T-cell (primary cell): ENCODE results near the gene MIPOL1. TPM values are rescaled to one million over a fixed set of nuclear protein-coding genes. Genes with fewer than 3 reads are reported as not detected.

Source experiments
- ATAC-seq, 4 experiments: fragments of 200-7000 bp in 3 of 4; fragments of 150-1000 bp in 1 of 4; cut with Tn5 transposase; replicated peaks in 1 of 4; 1 replicate in 3 of 4; 2 replicates in 1 of 4; pipeline ENCODE4 v1.10.0; 2021; ENCODE audit warnings: moderate library complexity in 3 of 4, mild to moderate bottlenecking in 2 of 4, moderate number of reproducible peaks in 1 of 4
- CTCF ChIA-PET, 2 donors: fragments of 300-600 bp; sonication (Branson Sonifier 250); formaldehyde crosslinking; loops; one replicate each; lab custom pipeline; 2022; ENCODE audit warnings: antibody characterized with exemption in 2 of 2; lab: Charles Lee
- POLR2A ChIA-PET, 2 donors: fragments of 300-600 bp; sonication (Branson Sonifier 250); formaldehyde crosslinking; loops; one replicate each; lab custom pipeline; 2022; ENCODE audit warnings: antibody characterized with exemption in 2 of 2; lab: Charles Lee
- DNase-seq, 35 experiments: peaks; one replicate each; pipeline versions ENCODE4 v3.0.0 to v3.0.0-alpha.2; 2013 to 2023
- H3K27ac ChIP-seq: one replicate; pipeline ENCODE4 v1.5.1; 2013; ENCODE audit warnings: low read length
- H3K27me3 ChIP-seq, 2 experiments: replicated peaks in 1 of 2; 1 replicate in 1 of 2; 2 replicates in 1 of 2; pipeline versions ENCODE4 v1.6.1 to v1.7.0; 2013; ENCODE audit warnings: low read length in 1 of 2, mixed read lengths in 1 of 2; ENCODE audit not compliant: control insufficient read depth in 2 of 2, insufficient read depth in 2 of 2; ENCODE audit errors: extremely low read depth in 1 of 2
- H3K36me3 ChIP-seq, 2 donors: 1 replicate in 1 of 2; 2 replicates in 1 of 2; pipeline versions ENCODE4 v1.6.1 to v1.7.0; 2013; ENCODE audit warnings: low read length in 1 of 2; ENCODE audit not compliant: control insufficient read depth in 2 of 2, insufficient read depth in 1 of 2; ENCODE audit errors: extremely low read depth in 1 of 2
- H3K4me1 ChIP-seq, 2 experiments: 1 replicate in 1 of 2; 2 replicates in 1 of 2; pipeline versions ENCODE4 v1.6.1 to v1.7.0; 2013; ENCODE audit warnings: low read length in 2 of 2, mixed read lengths in 1 of 2; ENCODE audit not compliant: insufficient read depth in 2 of 2, control insufficient read depth in 1 of 2; ENCODE audit errors: extremely low read depth in 1 of 2
- H3K4me3 ChIP-seq, 2 donors: 1 replicate in 1 of 2; 2 replicates in 1 of 2; pipeline versions ENCODE4 v1.5.1 to v1.7.0; 2013; ENCODE audit warnings: mild to moderate bottlenecking in 2 of 2, low read length in 1 of 2, moderate library complexity in 1 of 2; ENCODE audit not compliant: control insufficient read depth in 1 of 2; ENCODE audit errors: extremely low read depth in 1 of 2
- H3K9me3 ChIP-seq: 2 replicates; pipeline ENCODE4 v1.7.0; 2013
- H3K27ac Mint-ChIP-seq, 2 donors: one replicate each; pipeline ENCODE4 v1.8.0; 2020 to 2021; ENCODE audit warnings: mild to moderate bottlenecking in 2 of 2, mixed read lengths in 2 of 2
- H3K27me3 Mint-ChIP-seq, 2 donors: one replicate each; pipeline ENCODE4 v1.8.0; 2021 to 2022; ENCODE audit warnings: mixed read lengths in 2 of 2
- H3K36me3 Mint-ChIP-seq: one replicate; pipeline ENCODE4 v1.8.0; 2021; ENCODE audit warnings: mixed read lengths
- H3K4me1 Mint-ChIP-seq, 3 donors: one replicate each; pipeline ENCODE4 v1.8.0; 2020 to 2022; ENCODE audit warnings: mixed read lengths in 3 of 3, mild to moderate bottlenecking in 1 of 3
- H3K4me3 Mint-ChIP-seq, 3 donors: one replicate each; pipeline ENCODE4 v1.8.0; 2020 to 2022; ENCODE audit warnings: mild to moderate bottlenecking in 3 of 3, mixed read lengths in 3 of 3, moderate library complexity in 3 of 3
- H3K9me3 Mint-ChIP-seq, 3 donors: one replicate each; pipeline ENCODE4 v1.8.0; 2020 to 2022; ENCODE audit warnings: mixed read lengths in 3 of 3
- WGBS: methylation state at CpG from one replicate; pipeline ENCODE4 v1.1.5; 2013; ENCODE audit warnings: missing lambda C conversion rate; ENCODE audit not compliant: insufficient coverage; 5-methylcytosine and 5-hydroxymethylcytosine counted together
- total RNA-seq, 35 experiments: library from RNA in 6 of 35; stranded (reverse) in 6 of 35; fragments of 120-200 nt in 1 of 35; gene quantifications; one replicate each; pipeline versions ENCODE4 v1.2.1 to v1.2.4 and lab custom pipeline; 2013 to 2026

Gene MIPOL1
- total RNA-seq, 5 donors from 2014 or later (not counting 1 experiment from before 2014, with no cell fraction given), result 0.20 to 0.49 (median 0.29) TPM; not detected in 1

DNA sequence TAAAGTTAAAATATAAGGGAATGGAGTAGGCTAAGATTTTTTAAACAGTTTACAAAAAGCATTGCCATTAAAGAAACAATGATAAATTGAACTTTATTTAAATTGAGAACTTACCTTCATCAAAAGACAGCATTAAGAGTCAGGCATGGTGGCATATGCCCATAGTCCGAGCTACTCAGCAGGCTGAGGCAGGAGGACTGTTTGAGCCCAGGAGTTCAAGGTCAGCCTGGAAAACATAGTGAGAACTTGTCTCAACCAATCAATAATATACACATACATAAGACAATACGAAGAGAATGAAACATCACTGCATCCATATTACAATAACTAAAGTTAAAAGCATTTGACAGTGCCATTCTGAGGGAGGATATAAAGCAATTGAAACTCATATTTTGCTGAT lies 299.7 kb downstream of the MIPOL1 start:
- POLR2A ChIA-PET, result no interaction called here
- no peak overlapping the region for H3K4me3 ChIP-seq
- no peaks in the 10 kb centered on the region for H3K27me3 Mint-ChIP-seq
- ATAC-seq, result no peak
- no peak overlapping the region for H3K27ac Mint-ChIP-seq
- no peak overlapping the region for H3K27ac ChIP-seq
- H3K36me3 Mint-ChIP-seq, result no peaks in the 10 kb centered on the region
- peaks cover 1 to 11% (median 3%) of the 10 kb centered on the region in 3 donors for H3K9me3 Mint-ChIP-seq
- no peak for DNase-seq
- H3K4me3 Mint-ChIP-seq, result no peak overlapping the region
- CTCF ChIA-PET, result no interaction called here
- H3K9me3 ChIP-seq, result no peaks in the 10 kb centered on the region
- no peaks in the 10 kb centered on the region for H3K4me1 ChIP-seq
- H3K27me3 ChIP-seq, result no peaks in the 10 kb centered on the region
- WGBS, result 67% methylated on average over 1 of the region's 2 CpGs
- no peaks in the 10 kb centered on the region for H3K4me1 Mint-ChIP-seq
- H3K36me3 ChIP-seq, result no peaks in the 10 kb centered on the region

- Histone ChIP-seq H3K27me3 (no peaks in the 10 kb centered on the region), H3K9me3 (no peaks in the 10 kb centered on the region), H3K4me3 (no peak overlapping the region), H3K27ac (no peak overlapping the region), H3K36me3 (no peaks in the 10 kb centered on the region), H3K4me1 (no peaks in the 10 kb centered on the region)
- H3K27ac Mint-ChIP-seq, result no peak overlapping the region
- DNase-seq, result no peak
- CTCF ChIA-PET, result no interaction called here
- 74% methylated on average over 4 of the region's 5 CpGs for WGBS
- ATAC-seq, result no peak
- H3K4me3 Mint-ChIP-seq, result no peak overlapping the region
- POLR2A ChIA-PET, result no interaction called here
- H3K27me3 Mint-ChIP-seq, result no peaks in the 10 kb centered on the region
- no peaks in the 10 kb centered on the region for H3K36me3 Mint-ChIP-seq
- peaks cover 3 to 17% (median 7%) of the 10 kb centered on the region in 3 donors for H3K9me3 Mint-ChIP-seq
- H3K4me1 Mint-ChIP-seq, result no peaks in the 10 kb centered on the region
These were observed 304.1 kb downstream of the MIPOL1 start for GRCh38 chr14:37501877-37502276.

GRCh38 chr14:37508503-37508902 lies 310.8 kb downstream of the MIPOL1 start:
- Mint-ChIP-seq H3K36me3 (no peaks in the 10 kb centered on the region), H3K4me1 (no peaks in the 10 kb centered on the region), H3K9me3 (peaks cover 5 to 9% (median 7%) of the 10 kb centered on the region in 3 donors), H3K4me3 (no peak overlapping the region), H3K27me3 (no peaks in the 10 kb centered on the region), H3K27ac (no peak overlapping the region)
- WGBS, result no CpG with 5 or more reads among the region's 3 CpGs
- Histone ChIP-seq H3K27ac (no peak overlapping the region), H3K36me3 (no peaks in the 10 kb centered on the region), H3K27me3 (no peaks in the 10 kb centered on the region), H3K9me3 (no peaks in the 10 kb centered on the region), H3K4me1 (no peaks in the 10 kb centered on the region), H3K4me3 (no peak overlapping the region)
- CTCF ChIA-PET, result no interaction called here
- POLR2A ChIA-PET, result no interaction called here
- ATAC-seq (no peak), DNase-seq (no peak)

- Histone ChIP-seq H3K9me3 (no peaks in the 10 kb centered on the region), H3K27me3 (no peaks in the 10 kb centered on the region), H3K36me3 (no peaks in the 10 kb centered on the region), H3K4me3 (no peak overlapping the region), H3K4me1 (no peaks in the 10 kb centered on the region), H3K27ac (no peak overlapping the region)
- ATAC-seq (no peak), DNase-seq (no peak)
- POLR2A ChIA-PET, result no interaction called here
- Mint-ChIP-seq H3K27me3 (no peaks in the 10 kb centered on the region), H3K36me3 (no peaks in the 10 kb centered on the region), H3K4me3 (no peak overlapping the region), H3K9me3 (peaks cover 4 to 17% (median 6%) of the 10 kb centered on the region in 3 donors), H3K4me1 (no peaks in the 10 kb centered on the region), H3K27ac (no peak overlapping the region)
- WGBS, result no CpG with 5 or more reads among the region's 3 CpGs
- CTCF ChIA-PET, result no interaction called here
These were observed 314.4 kb downstream of the MIPOL1 start for GRCh38 chr14:37512173-37512572.

GRCh38 chr14:37515771-37516170 lies 318.0 kb downstream of the MIPOL1 start:
- DNase-seq (no peak), ATAC-seq (no peak)
- CTCF ChIA-PET, result no interaction called here
- WGBS, result no CpG with 5 or more reads among the region's 3 CpGs
- Histone ChIP-seq H3K4me3 (no peak overlapping the region), H3K9me3 (no peaks in the 10 kb centered on the region), H3K36me3 (no peaks in the 10 kb centered on the region), H3K27me3 (no peaks in the 10 kb centered on the region), H3K27ac (no peak overlapping the region), H3K4me1 (no peaks in the 10 kb centered on the region)
- POLR2A ChIA-PET, result no interaction called here
- Mint-ChIP-seq H3K4me1 (no peaks in the 10 kb centered on the region), H3K9me3 (peaks cover 6 to 8% (median 6%) of the 10 kb centered on the region in 3 donors), H3K27me3 (no peaks in the 10 kb centered on the region), H3K4me3 (no peak overlapping the region), H3K27ac (no peak overlapping the region), H3K36me3 (no peaks in the 10 kb centered on the region)

DNA sequence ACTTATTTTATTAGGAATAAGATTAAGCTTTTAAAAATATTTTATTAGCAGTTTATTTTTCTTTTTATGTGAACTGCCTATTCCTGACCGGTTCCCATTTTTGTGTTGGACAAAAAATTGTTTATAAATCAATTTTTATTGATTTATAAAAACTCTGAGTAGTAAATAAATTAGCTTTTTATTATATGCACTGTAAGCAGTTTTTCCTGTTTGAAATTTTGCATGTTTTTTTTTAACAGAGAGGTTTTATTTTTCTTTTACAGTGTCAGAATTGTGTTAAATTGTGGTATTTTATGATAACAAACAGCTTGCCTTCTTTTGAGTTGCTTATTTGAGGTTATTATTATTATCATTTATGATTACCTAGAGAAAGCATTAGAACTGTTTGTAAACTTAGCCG lies 329.3 kb downstream of the MIPOL1 start:
- no CpG with 5 or more reads among the region's 2 CpGs for WGBS
- Mint-ChIP-seq H3K36me3 (no peaks in the 10 kb centered on the region), H3K4me1 (no peaks in the 10 kb centered on the region), H3K27me3 (no peaks in the 10 kb centered on the region), H3K4me3 (no peak overlapping the region), H3K9me3 (peaks cover 6 to 12% (median 8%) of the 10 kb centered on the region in 3 donors), H3K27ac (no peak overlapping the region)
- no peaks in the 10 kb centered on the region for H3K27me3 ChIP-seq
- no peak overlapping the region for H3K4me3 ChIP-seq
- no peaks in the 10 kb centered on the region for H3K36me3 ChIP-seq
- no peaks in the 10 kb centered on the region for H3K4me1 ChIP-seq
- CTCF ChIA-PET, result no interaction called here
- POLR2A ChIA-PET, result no interaction called here
- no peak overlapping the region for H3K27ac ChIP-seq
- no peak for ATAC-seq
- no peak for DNase-seq
- no peaks in the 10 kb centered on the region for H3K9me3 ChIP-seq

- CTCF ChIA-PET, result no interaction called here
- Histone ChIP-seq H3K27ac (no peak overlapping the region), H3K4me3 (no peak overlapping the region), H3K36me3 (no peaks in the 10 kb centered on the region), H3K27me3 (no peaks in the 10 kb centered on the region), H3K4me1 (no peaks in the 10 kb centered on the region), H3K9me3 (no peaks in the 10 kb centered on the region)
- POLR2A ChIA-PET, result no interaction called here
- Mint-ChIP-seq H3K27me3 (no peaks in the 10 kb centered on the region), H3K4me3 (no peak overlapping the region), H3K9me3 (peaks cover 0 to 4% (median 4%) of the 10 kb centered on the region in 3 donors), H3K4me1 (no peaks in the 10 kb centered on the region), H3K36me3 (no peaks in the 10 kb centered on the region), H3K27ac (no peak overlapping the region)
- ATAC-seq, result no peak
- WGBS, result no CpG with 5 or more reads among the region's 1 CpG
- DNase-seq, result no peak
These were observed 342.3 kb downstream of the MIPOL1 start for GRCh38 chr14:37539992-37540391.
